ENCODE measurements around the gene ADRB1. TPM values are rescaled to one million over a fixed set of nuclear protein-coding genes. Genes with fewer than 3 reads are reported as not detected.

ADRB1 gene
- total and polyA plus RNA-seq, 2 donors (not counting 3 experiments of a cell fraction or from before 2014, with no cell fraction given) = 0.23 to 0.97 TPM

DNA sequence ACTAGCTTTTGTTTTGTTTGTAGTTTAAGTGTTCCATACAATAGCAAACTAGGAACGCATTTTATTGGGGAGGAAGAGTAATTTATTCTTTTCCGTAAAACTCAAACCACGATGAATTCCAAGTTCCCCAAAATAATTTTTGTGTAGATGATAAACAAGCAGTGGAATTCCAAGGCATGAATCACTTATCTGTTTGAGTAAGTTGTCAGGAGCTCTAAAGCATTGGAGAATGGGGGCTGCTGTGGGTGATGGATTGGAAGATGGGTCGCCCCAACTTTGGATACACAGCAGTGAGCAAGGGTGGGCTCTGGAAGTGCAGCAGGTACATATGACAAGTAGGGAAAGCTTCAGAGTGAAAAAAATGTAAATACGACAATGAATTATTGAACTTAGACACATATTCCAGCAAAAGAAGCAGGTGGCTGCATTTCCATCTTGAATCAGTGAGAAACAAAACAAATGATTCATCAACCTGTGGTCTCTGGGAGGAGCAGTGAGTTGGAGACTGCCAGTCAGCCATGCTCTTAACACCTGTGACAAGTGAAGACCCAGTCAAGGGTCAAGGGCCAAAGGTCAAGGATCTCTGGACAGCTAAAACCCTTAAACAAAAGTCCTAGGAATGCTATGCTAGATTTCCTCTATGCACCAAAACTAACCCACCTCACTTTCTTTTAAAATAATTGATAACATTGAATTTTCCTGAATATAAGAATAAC lies 34.2 kb upstream of the ADRB1 start:
- H3K4me3 ChIP-seq (replicated peaks in 1 of 3; ENCODE audit: insufficient read depth in 1 of 3, low read depth in 1 of 3, low read length in 3 of 3) = no peak overlapping the region
- H3K4me2 ChIP-seq (ENCODE audit: insufficient read depth, low read length) = peak overlapping the region; percentile 28
- H3K36me3 ChIP-seq (ENCODE audit: control insufficient read depth in 2 of 2, extremely low read depth in 1 of 2, insufficient read depth in 2 of 2, low read length in 2 of 2) = no peaks in the 10 kb centered on the region
- no peaks in the 10 kb centered on the region for H3K79me2 ChIP-seq (ENCODE audit: control insufficient read depth, insufficient read depth, low read length)
- no peak overlapping the region for H3K27ac ChIP-seq (ENCODE audit: insufficient read depth, low read depth, low read length)
- dilution Hi-C loops (cut with MboI; ENCODE audit: extremely low pct_ligation_motif_present, low sequenced_read_pairs) = no loop called here
- no peaks in the 10 kb centered on the region for H4K20me1 ChIP-seq (replicated peaks; ENCODE audit: control insufficient read depth, extremely low read depth, insufficient read depth, low read length)
- intact Hi-C loops (cut with micrococcal nuclease) = no loop called here
- POLR2A ChIA-PET = no interaction called here
- no peaks in the 10 kb centered on the region for H3K9me3 ChIP-seq (replicated peaks; ENCODE audit: control insufficient read depth, insufficient read depth, low read length)
- FAIRE-seq (peak; percentile 28), DNase-seq (ENCODE audit: low read depth, low spot score) (peak; percentile 26)
- no peaks in the 10 kb centered on the region for H3K9me1 ChIP-seq (replicated peaks; ENCODE audit: control insufficient read depth, extremely low read depth, insufficient read depth, low read length)
- no peak for TF ChIP-seq GATA2 (IDR thresholded peaks at IDR 0.05; ENCODE audit: insufficient read depth, insufficient read length, low read depth, low read length)
- TF ChIP-seq FOS (IDR thresholded peaks at IDR 0.05; ENCODE audit: borderline replicate concordance, insufficient read depth, low read length) = no peak
- TF ChIP-seq, protein P1, sequence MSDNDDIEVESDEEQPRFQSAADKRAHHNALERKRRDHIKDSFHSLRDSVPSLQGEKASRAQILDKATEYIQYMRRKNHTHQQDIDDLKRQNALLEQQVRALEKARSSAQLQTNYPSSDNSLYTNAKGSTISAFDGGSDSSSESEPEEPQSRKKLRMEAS (IDR thresholded peaks at IDR 0.05; ENCODE audit: insufficient read depth, insufficient read length) = no peak
- no peak for TF ChIP-seq POLR2A (IDR thresholded peaks at IDR 0.05; ENCODE audit: low read depth, low read length)
- no peak for TF ChIP-seq MYC (IDR thresholded peaks at IDR 0.05; ENCODE audit: low read depth, low read length)
- no peak for TF ChIP-seq EZH2 (IDR thresholded peaks at IDR 0.05; ENCODE audit: borderline replicate concordance, low read depth, low read length, severe bottlenecking)
- no peak for TF ChIP-seq CTCF (IDR thresholded peaks at IDR 0.05; ENCODE audit: extremely low read depth in 1 of 2, insufficient read depth in 1 of 2, low read depth in 1 of 2, low read length in 2 of 2)
- no peak for TF ChIP-seq JUN (IDR thresholded peaks at IDR 0.05; ENCODE audit: borderline replicate concordance, insufficient read depth, insufficient read length, low read depth)
- no peak for TF ChIP-seq POLR2AphosphoS5 (IDR thresholded peaks at IDR 0.05; ENCODE audit: insufficient read depth, low read depth, low read length)
- H3K4me1 ChIP-seq (ENCODE audit: control insufficient read depth, extremely low read depth, insufficient read depth, low read length) = peaks cover 6% of the 10 kb centered on the region
- no peak overlapping the region for H3K9ac ChIP-seq (replicated peaks; ENCODE audit: extremely low read depth, insufficient read depth, low read length)
- CTCF ChIA-PET = interaction anchor here (1.2 to 1.4 kb wide), 2 partner anchors 26 to 80 kb away, joined by 3 to 4 read pairs; no protein-coding TSS in a partner anchor
- H2AFZ ChIP-seq (ENCODE audit: low read depth, low read length) = no peak overlapping the region
- BruUV-seq (replicated peaks) = no TSS peak
- no peaks in the 10 kb centered on the region for H3K27me3 ChIP-seq (ENCODE audit: control insufficient read depth in 2 of 2, insufficient read depth in 2 of 2, low read length in 2 of 2)

Data from endothelial cell of umbilical vein (primary cell).